Spleen (tissue), 7 donors: Measurements from ENCODE around the gene PTPRT.

Source experiments
- CTCF ChIP-seq, 11 experiments: fragments of 200-600 bp in 7 of 11; fragments of 450-650 bp in 4 of 11; sonication (generic) in 4 of 11; IDR thresholded peaks in 8 of 11; conservative IDR thresholded peaks in 3 of 11; 1 replicate in 7 of 11; 2 replicates in 4 of 11; pipeline versions ENCODE4 v1.4.0 to v1.8.0; 2016 to 2021; ENCODE audit warnings: antibody characterized with exemption in 11 of 11, inconsistent platforms in 4 of 11, mild to moderate bottlenecking in 1 of 11
- POLR2A ChIP-seq, 3 donors: fragments of 450-650 bp; IDR thresholded peaks; one replicate each; pipeline ENCODE4 v1.5.1; 2017; ENCODE audit warnings: antibody characterized with exemption in 3 of 3, mild to moderate bottlenecking in 1 of 3
- POLR2AphosphoS5 ChIP-seq, 3 donors: sonication (generic); formaldehyde crosslinking; IDR thresholded peaks; one replicate each; pipeline ENCODE4 v1.5.1; 2017; ENCODE audit warnings: antibody characterized with exemption in 3 of 3
- donor health status: DM: no; HTN: no; CAD: no; lungs with moderate emphysema.
- donor health status: DM: no; HTN: no; CAD: no.
- donor health status: DM: no; HTN: no; CAD: no.

GRCh38 chr20:42708266-42708665 lies 481.4 kb downstream of the PTPRT start:
- TF ChIP-seq POLR2AphosphoS5 (IDR thresholded peaks at IDR 0.05) (no peak), CTCF (IDR thresholded peaks at IDR 0.05 in 8 of 11, conservative IDR thresholded peaks at IDR 0.05 in 3 of 11) (no peak), POLR2A (IDR thresholded peaks at IDR 0.05) (no peak)
